ENCODE results near the gene SLC38A10. TPM values are rescaled to one million over a fixed set of nuclear protein-coding genes. Genes with fewer than 3 reads are reported as not detected.

The SLC38A10 gene
- total and polyA plus RNA-seq, 2 of the 13 experiments (the other 11 are each of a cell fraction or from before 2014, with no cell fraction given), result 23.4 to 55.8 TPM

DNA sequence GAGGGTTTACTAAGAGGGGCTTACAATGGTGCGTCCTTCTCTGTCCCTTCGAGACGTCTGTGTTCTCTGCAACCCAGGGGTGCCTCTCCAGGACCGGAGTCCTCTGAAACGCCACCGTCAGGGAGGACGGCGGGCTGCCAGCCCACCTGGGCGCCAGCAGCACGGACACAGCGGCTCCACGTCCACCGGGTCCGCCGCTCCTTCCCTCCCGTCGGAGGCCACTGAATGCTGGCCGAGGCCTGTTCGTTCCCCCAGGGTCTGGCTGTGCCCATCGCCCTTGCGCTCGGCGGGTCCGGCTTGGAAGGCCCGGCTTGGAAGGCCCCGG is 56.7 kb downstream of the SLC38A10 start (continued):
- no peak for TF ChIP-seq RXRB (CRISPR knock-in tag; IDR thresholded peaks at IDR 0.05; ENCODE audit: borderline replicate concordance)
- TF ChIP-seq EHMT2 (IDR thresholded peaks at IDR 0.05; ENCODE audit: borderline replicate concordance, low read depth, low read length), result no peak
- TF ChIP-seq, protein P1, sequence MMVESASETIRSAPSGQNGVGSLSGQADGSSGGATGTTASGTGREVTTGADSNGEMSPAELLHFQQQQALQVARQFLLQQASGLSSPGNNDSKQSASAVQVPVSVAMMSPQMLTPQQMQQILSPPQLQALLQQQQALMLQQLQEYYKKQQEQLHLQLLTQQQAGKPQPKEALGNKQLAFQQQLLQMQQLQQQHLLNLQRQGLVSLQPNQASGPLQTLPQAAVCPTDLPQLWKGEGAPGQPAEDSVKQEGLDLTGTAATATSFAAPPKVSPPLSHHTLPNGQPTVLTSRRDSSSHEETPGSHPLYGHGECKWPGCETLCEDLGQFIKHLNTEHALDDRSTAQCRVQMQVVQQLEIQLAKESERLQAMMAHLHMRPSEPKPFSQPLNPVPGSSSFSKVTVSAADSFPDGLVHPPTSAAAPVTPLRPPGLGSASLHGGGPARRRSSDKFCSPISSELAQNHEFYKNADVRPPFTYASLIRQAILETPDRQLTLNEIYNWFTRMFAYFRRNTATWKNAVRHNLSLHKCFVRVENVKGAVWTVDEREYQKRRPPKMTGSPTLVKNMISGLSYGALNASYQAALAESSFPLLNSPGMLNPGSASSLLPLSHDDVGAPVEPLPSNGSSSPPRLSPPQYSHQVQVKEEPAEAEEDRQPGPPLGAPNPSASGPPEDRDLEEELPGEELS (CRISPR knock-in tag; IDR thresholded peaks at IDR 0.05), result no peak
- no peak for TF ChIP-seq ZNF280D (CRISPR knock-in tag; IDR thresholded peaks at IDR 0.05)
- TF ChIP-seq, protein P2, sequence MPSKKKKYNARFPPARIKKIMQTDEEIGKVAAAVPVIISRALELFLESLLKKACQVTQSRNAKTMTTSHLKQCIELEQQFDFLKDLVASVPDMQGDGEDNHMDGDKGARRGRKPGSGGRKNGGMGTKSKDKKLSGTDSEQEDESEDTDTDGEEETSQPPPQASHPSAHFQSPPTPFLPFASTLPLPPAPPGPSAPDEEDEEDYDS (CRISPR knock-in tag; IDR thresholded peaks at IDR 0.05), result no peak
- no peak for TF ChIP-seq FOXO1 (CRISPR knock-in tag; IDR thresholded peaks at IDR 0.05)
- no peak for TF ChIP-seq POLR2AphosphoS5 (IDR thresholded peaks at IDR 0.05; ENCODE audit: low read depth, low read length)
- TF ChIP-seq BRD4 (CRISPR knock-in tag; IDR thresholded peaks at IDR 0.05), result 0 out of 2 replicates have a peak, but pooled peaks have one; percentile 20
- TF ChIP-seq MED13 (CRISPR knock-in tag; IDR thresholded peaks at IDR 0.05), result no peak
- 0 out of 2 replicates have a peak, but pooled peaks have one; percentile 54 for TF ChIP-seq IRX3 (CRISPR knock-in tag; IDR thresholded peaks at IDR 0.05; ENCODE audit: borderline replicate concordance, low read depth)
- no peak for TF ChIP-seq IKZF1 (IDR thresholded peaks at IDR 0.05)
- TF ChIP-seq HNRNPK (IDR thresholded peaks at IDR 0.05; ENCODE audit: low read depth, low read length, poor library complexity, severe bottlenecking), result no peak
- no peak for TF ChIP-seq ZNF160 (CRISPR knock-in tag; IDR thresholded peaks at IDR 0.05)
- TF ChIP-seq IKZF4 (CRISPR knock-in tag; IDR thresholded peaks at IDR 0.05; ENCODE audit: borderline replicate concordance, low read depth, not compliant biosample characterization), result peak; percentile 31
- 0 out of 2 replicates have a peak, but pooled peaks have one; percentile 23 for TF ChIP-seq ZNF180 (CRISPR knock-in tag; IDR thresholded peaks at IDR 0.05; ENCODE audit: borderline replicate concordance, low read depth)
- no peak for TF ChIP-seq ZNF260 (CRISPR knock-in tag; IDR thresholded peaks at IDR 0.05; ENCODE audit: borderline replicate concordance, low read depth)
- no peak for TF ChIP-seq PATZ1 (CRISPR knock-in tag; IDR thresholded peaks at IDR 0.05)
- TF ChIP-seq ZNF326 (CRISPR knock-in tag; IDR thresholded peaks at IDR 0.05; ENCODE audit: borderline replicate concordance), result no peak
- TF ChIP-seq POLR2G (IDR thresholded peaks at IDR 0.05; ENCODE audit: low read depth, low read length), result no peak
- TF ChIP-seq ZNF136 (CRISPR knock-in tag; IDR thresholded peaks at IDR 0.05; ENCODE audit: low read depth), result no peak
- peak; percentile 87; the same call in 1 of the 2 replicates for TF ChIP-seq ZNF776 (CRISPR knock-in tag; IDR thresholded peaks at IDR 0.05)
- no peak for TF ChIP-seq ZNF792 (CRISPR knock-in tag; IDR thresholded peaks at IDR 0.05)
- TF ChIP-seq HMG20A (CRISPR knock-in tag; IDR thresholded peaks at IDR 0.05; ENCODE audit: borderline replicate concordance), result no peak

Data from HepG2 (cell line).